Measurements from ENCODE around the gene RAB40A.

RAB40A gene

DNA sequence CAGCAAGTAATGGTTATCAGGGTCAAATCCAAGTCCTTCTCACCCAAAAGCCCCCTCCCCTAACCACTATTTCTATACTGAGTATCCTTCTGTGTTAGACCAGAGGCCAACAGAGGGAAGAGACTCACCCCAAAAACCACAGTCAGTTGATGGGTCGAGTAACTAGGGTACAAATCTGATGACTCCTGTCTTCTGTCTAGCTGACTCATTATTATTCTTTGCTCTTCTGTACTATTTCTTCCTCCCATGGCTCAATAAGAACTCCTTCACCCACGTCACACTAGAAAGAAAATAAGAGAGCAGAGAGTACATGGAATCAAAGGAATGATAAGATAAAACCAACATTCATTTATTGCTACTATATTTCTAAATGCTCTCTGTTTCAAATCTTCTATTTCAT lies 2.0 kb downstream of the RAB40A start:
- DNase-seq (ENCODE audit: low read depth): peak; percentile 89
- no peak for TF ChIP-seq CTCF (conservative IDR thresholded peaks at IDR 0.05; ENCODE audit: control insufficient read depth, insufficient read depth, low read depth, low read length)
- H3K4me3 ChIP-seq (ENCODE audit: control insufficient read depth, low read depth, low read length): no peak overlapping the region

DNA sequence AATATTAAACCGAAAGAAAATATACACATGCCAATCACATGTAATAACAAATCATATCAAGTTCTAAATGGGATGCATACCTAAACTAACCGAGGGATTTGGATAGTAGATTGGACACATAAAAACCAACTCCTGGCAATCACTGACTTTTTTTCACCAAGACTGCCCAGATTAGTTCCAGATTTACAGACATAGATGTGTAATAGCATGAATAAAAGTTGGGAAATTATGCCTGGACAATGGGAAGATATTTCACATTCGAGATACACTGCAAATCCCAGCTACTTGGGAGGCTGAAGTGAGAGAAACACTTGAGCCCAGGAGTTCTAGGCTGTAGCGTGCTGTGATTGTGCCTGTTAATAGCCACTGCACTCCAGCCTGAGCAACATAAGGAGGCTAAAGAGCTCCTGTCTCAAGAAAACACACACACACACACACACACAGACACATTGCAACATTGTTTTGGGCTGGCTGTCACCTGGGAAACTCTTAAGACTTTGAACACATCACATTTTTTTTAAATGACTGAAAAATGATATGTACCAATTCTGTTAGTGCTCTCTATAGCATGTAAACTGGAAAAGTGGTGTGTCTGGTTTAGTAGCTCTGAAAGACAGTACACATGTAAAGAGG lies 5.7 kb downstream of the RAB40A start:
- H3K4me3 ChIP-seq (ENCODE audit: control insufficient read depth, low read depth, low read length): no peak overlapping the region
- peak; percentile 59 for DNase-seq (ENCODE audit: low read depth)
- TF ChIP-seq CTCF (conservative IDR thresholded peaks at IDR 0.05; ENCODE audit: control insufficient read depth, insufficient read depth, low read depth, low read length): no peak

DNA sequence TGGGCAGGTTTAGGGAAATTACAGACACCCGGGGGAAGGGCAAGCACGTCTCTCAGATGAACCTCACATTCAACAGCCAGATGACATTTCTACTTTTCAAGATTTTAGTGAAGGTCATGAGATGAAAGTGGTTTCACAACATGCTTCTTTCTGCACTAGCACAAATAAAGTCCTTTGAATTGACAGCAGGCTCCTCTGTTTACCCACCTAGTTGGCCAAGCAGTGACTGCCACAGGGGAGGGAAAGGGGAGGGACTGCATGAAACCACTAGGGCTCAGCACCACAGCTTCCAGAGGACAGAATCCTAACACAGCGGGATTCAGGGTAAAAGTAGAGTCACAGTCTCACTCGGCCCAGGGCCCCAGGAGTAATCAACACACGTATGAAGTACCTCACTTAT lies 6.2 kb downstream of the RAB40A start:
- no peak for TF ChIP-seq CTCF (conservative IDR thresholded peaks at IDR 0.05; ENCODE audit: control insufficient read depth, insufficient read depth, low read depth, low read length)
- DNase-seq (ENCODE audit: low read depth): no peak

DNA sequence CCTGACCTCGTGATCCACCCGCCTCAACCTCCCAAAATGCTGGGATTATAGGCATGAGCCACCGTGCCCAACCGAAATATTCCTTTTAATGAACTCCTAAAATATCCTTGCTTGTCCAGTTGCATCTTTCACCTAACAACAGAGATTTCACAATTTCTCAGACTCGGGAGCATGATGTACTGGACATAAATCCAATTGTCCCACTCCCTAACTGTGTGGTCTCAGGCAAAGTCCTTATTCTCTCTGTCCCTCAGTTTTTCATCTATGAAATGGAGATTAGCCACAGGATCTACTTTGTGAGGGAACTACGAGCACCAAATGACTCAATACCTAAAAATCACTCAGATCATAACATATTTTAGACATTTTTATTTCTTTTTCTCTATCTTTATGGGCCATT lies 9.3 kb downstream of the RAB40A start:
- no peak for DNase-seq (ENCODE audit: low read depth)
- TF ChIP-seq CTCF (conservative IDR thresholded peaks at IDR 0.05; ENCODE audit: control insufficient read depth, insufficient read depth, low read depth, low read length): no peak
- no peak overlapping the region for H3K4me3 ChIP-seq (ENCODE audit: control insufficient read depth, low read depth, low read length)

More for the DNA sequence above, 6.2 kb downstream of the RAB40A start:
- H3K4me3 ChIP-seq (ENCODE audit: control insufficient read depth, low read depth, low read length): no peak overlapping the region

DNA sequence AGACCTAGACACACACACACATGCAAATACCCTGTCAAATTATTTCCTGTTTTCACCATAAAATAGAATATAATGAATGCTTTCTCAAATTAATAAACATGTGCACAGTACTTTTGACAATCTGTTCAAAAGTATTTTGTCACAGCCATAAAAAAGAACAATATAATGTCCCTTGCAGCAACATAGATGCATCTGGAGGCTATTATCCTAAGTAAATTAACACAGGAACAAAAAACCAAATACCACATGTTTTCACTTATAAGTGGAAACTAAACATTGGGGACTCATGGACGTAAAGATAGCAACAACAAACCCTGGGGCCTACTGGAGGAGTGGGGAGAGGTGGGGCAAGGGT lies 15.5 kb downstream of the RAB40A start:
- no peak for TF ChIP-seq CTCF (conservative IDR thresholded peaks at IDR 0.05; ENCODE audit: control insufficient read depth, insufficient read depth, low read depth, low read length)
- DNase-seq (ENCODE audit: low read depth): peak; percentile 18
- no peak overlapping the region for H3K4me3 ChIP-seq (ENCODE audit: control insufficient read depth, low read depth, low read length)

DNA sequence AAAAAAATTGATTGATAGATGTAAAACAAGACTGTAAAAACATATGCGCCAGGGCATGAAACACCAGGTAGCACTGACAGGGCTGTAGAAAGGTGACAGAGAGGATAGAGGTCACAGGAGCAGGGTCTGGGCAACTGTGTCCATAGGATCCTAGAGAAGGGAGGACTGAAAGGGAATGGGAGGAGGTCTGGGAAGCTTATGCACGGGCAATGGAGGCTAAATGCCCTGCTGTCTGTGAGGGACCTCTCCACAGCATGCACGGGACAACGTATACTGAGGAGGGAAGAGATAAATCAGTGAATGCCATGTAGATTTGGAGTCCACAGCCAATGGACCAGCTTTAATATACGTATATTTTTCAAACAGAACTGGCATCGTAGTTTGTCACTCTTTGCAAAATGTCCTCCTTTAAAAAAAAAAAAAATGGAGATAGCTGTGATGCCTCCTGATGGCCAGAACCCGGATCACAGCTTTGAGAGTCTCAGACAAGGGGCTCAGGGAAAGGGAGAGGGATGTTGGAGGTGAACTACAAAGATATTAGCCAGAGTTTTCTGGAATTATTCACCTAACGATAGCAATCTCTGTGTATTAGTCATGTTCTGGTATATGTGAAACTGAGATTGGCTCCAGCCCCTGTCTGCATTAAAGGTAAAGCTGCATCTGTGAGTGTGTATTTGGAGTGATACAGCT lies 16.0 kb downstream of the RAB40A start:
- TF ChIP-seq CTCF (conservative IDR thresholded peaks at IDR 0.05; ENCODE audit: control insufficient read depth, insufficient read depth, low read depth, low read length): no peak
- no peak overlapping the region for H3K4me3 ChIP-seq (ENCODE audit: control insufficient read depth, low read depth, low read length)
- peak; percentile 24 for DNase-seq (ENCODE audit: low read depth)
